Lung (tissue), 12 donors: ENCODE results near the gene TGFBR3. TPM values are rescaled to one million over a fixed set of nuclear protein-coding genes. Genes with fewer than 3 reads are reported as not detected.

Experiments
- ATAC-seq: fragments of 200-7000 bp; cut with Tn5 transposase; one replicate; pipeline ENCODE4 v1.9.1; 2020; ENCODE audit warnings: moderate number of reproducible peaks; ENCODE audit not compliant: insufficient read depth, low FRiP score
- DNase-seq, 3 donors: peaks; one replicate each; pipeline ENCODE4 v3.0.0-alpha.2; 2013 to 2017
- H3K27ac ChIP-seq, 2 donors: one replicate each; pipeline ENCODE4 v1.5.1; 2013; ENCODE audit warnings: mild to moderate bottlenecking in 2 of 2, moderate library complexity in 2 of 2, control low read depth in 1 of 2, inconsistent platforms in 1 of 2, low read depth in 1 of 2, low read length in 1 of 2
- H3K27me3 ChIP-seq, 3 donors: one replicate each; pipeline ENCODE4 v1.5.1; 2013; ENCODE audit warnings: low read length in 2 of 3; ENCODE audit not compliant: control insufficient read depth in 3 of 3, insufficient read depth in 3 of 3
- H3K36me3 ChIP-seq, 4 donors: one replicate each; pipeline ENCODE4 v1.5.1; 2013; ENCODE audit warnings: low read length in 4 of 4, mild to moderate bottlenecking in 1 of 4, moderate library complexity in 1 of 4; ENCODE audit not compliant: control insufficient read depth in 4 of 4, insufficient read depth in 4 of 4
- H3K4me1 ChIP-seq, 5 donors: one replicate each; pipeline ENCODE4 v1.5.1; 2013; ENCODE audit warnings: low read length in 5 of 5, mild to moderate bottlenecking in 2 of 5, moderate library complexity in 1 of 5; ENCODE audit not compliant: control insufficient read depth in 5 of 5, insufficient read depth in 5 of 5
- H3K4me3 ChIP-seq: one replicate; pipeline ENCODE4 v1.5.1; 2013; ENCODE audit warnings: mild to moderate bottlenecking, control low read depth, moderate library complexity
- H3K9ac ChIP-seq, 2 donors: one replicate each; pipeline ENCODE4 v1.5.1; 2013; ENCODE audit warnings: low read length in 2 of 2, control low read depth in 1 of 2; ENCODE audit not compliant: insufficient read depth in 1 of 2
- H3K9me3 ChIP-seq, 4 donors: one replicate each; pipeline ENCODE4 v1.5.1; 2013; ENCODE audit warnings: low read length in 3 of 4, mild to moderate bottlenecking in 1 of 4, moderate library complexity in 1 of 4; ENCODE audit not compliant: control insufficient read depth in 4 of 4, insufficient read depth in 3 of 4
- CTCF ChIP-seq: IDR thresholded peaks from 2 replicates; pipeline ENCODE4 v1.5.1; 2012; ENCODE audit warnings: mild to moderate bottlenecking; ENCODE audit errors: control extremely low read depth, extremely low read depth
- WGBS, 2 donors: extraction: QIAGEN DNeasy Blood & Tissue Kit; methylation state at CpG; one replicate each; pipeline ENCODE4 v1.1.7; 2013; 5-methylcytosine and 5-hydroxymethylcytosine counted together
- polyA plus RNA-seq, 2 donors: library from polyadenylated mRNA; stranded (reverse); fragments of 200-250 nt; gene quantifications; one replicate each; pipeline ENCODE4 v1.2.1, GENCODE V29; 2013
- total RNA-seq, 2 donors: library from RNA; depleted of rRNA in 1 of 2; stranded (reverse); fragments of >200 nt in 1 of 2; gene quantifications; one replicate each; pipeline ENCODE4 v1.2.1, GENCODE V29; 2014 to 2021
- donor health status: control.
- donor health status: control.
- donor health status: Bipolar disorder and iron deficiency.
- donor health status: healthy.
- donor health status: DM: yes; HTN: yes; CAD: no.

TGFBR3 gene
- total and polyA plus RNA-seq, 4 donors: 13.1 to 99.6 (median 26.5) TPM

GRCh38 chr1:91901231-91901630, 15.3 kb upstream of the TGFBR3 start:
- Histone ChIP-seq H3K4me3 (no peak overlapping the region), H3K36me3 (no peaks in the 10 kb centered on the region), H3K9me3 (no peaks in the 10 kb centered on the region), H3K4me1 (peaks cover 0 to 12% (median 5%) of the 10 kb centered on the region in 5 donors), H3K27me3 (no peaks in the 10 kb centered on the region), H3K27ac (no peak overlapping the region), H3K9ac (no peak overlapping the region)
- DNase-seq: no peak
- no peak for ATAC-seq
- TF ChIP-seq CTCF: no peak

- DNase-seq (no peak), ATAC-seq (no peak)
- no peak for TF ChIP-seq CTCF
- no peak overlapping the region for H3K27ac ChIP-seq
- H3K36me3 ChIP-seq: no peaks in the 10 kb centered on the region
- H3K4me3 ChIP-seq: no peak overlapping the region
- no peaks in the 10 kb centered on the region for H3K9me3 ChIP-seq
- H3K9ac ChIP-seq: no peak overlapping the region
- H3K4me1 ChIP-seq: peaks cover 0 to 15% (median 5%) of the 10 kb centered on the region in 5 donors
- no peaks in the 10 kb centered on the region for H3K27me3 ChIP-seq
- WGBS, 2 donors: 96 to 100% methylated on average over 1 of the region's 1 CpG
Measured at GRCh38 chr1:91900562-91900961, 14.6 kb upstream of the TGFBR3 start.

- Histone ChIP-seq H3K9me3 (peaks cover 0 to 1% (median 0%) of the 10 kb centered on the region in 4 donors), H3K4me3 (no peak overlapping the region), H3K27me3 (no peaks in the 10 kb centered on the region), H3K4me1 (peaks cover 0 to 20% (median 14%) of the 10 kb centered on the region in 5 donors), H3K36me3 (no peaks in the 10 kb centered on the region), H3K9ac (no peak overlapping the region), H3K27ac (no peak overlapping the region)
- ATAC-seq (no peak), DNase-seq (peak in 1 of 3 donors; percentile 33)
- TF ChIP-seq CTCF: no peak
- WGBS, 2 donors: 62 to 64% methylated on average over 5 of the region's 5 CpGs
Measured at GRCh38 chr1:91897016-91897415, 11.1 kb upstream of the TGFBR3 start.
